Measurements from ENCODE around the gene BCKDHB. TPM values are rescaled to one million over a fixed set of nuclear protein-coding genes. Genes with fewer than 3 reads are reported as not detected.

Gene BCKDHB
- polyA plus RNA-seq, 1 donor (not counting 4 experiments of a cell fraction or from before 2014, with no cell fraction given): 20.9 TPM

- dilution Hi-C loops (cut with MboI; ENCODE audit: extremely low pct_ligation_motif_present, low sequenced_read_pairs): no loop called here
- no peak overlapping the region for H2AFZ ChIP-seq (ENCODE audit: control insufficient read depth, low read length)
- H3K27me3 ChIP-seq (ENCODE audit: control insufficient read depth, extremely low read depth, insufficient read depth, low read length): no peaks in the 10 kb centered on the region
- DNase-seq (ENCODE audit: low read depth, low spot score) (no peak), FAIRE-seq (no peak)
- H3K4me3 ChIP-seq (ENCODE audit: control insufficient read depth in 2 of 3, extremely low read depth in 1 of 3, insufficient read depth in 2 of 3, low read depth in 1 of 3, low read length in 3 of 3): no peak overlapping the region
- no peaks in the 10 kb centered on the region for H3K9me3 ChIP-seq (ENCODE audit: control insufficient read depth, low read depth, low read length)
- H3K27ac ChIP-seq (ENCODE audit: control insufficient read depth, insufficient read depth, low read length): no peak overlapping the region
- H3K36me3 ChIP-seq (ENCODE audit: control insufficient read depth in 2 of 2, extremely low read depth in 1 of 2, insufficient read depth in 2 of 2, low read length in 2 of 2): no peaks in the 10 kb centered on the region
- H4K20me1 ChIP-seq (ENCODE audit: control insufficient read depth, extremely low read depth, insufficient read depth, low read length): no peaks in the 10 kb centered on the region
- H3K9me1 ChIP-seq (ENCODE audit: control insufficient read depth, extremely low read depth, insufficient read depth, low read length): no peaks in the 10 kb centered on the region
- no peaks in the 10 kb centered on the region for H3K79me2 ChIP-seq (ENCODE audit: control insufficient read depth, insufficient read depth, low read length)
- H3K4me1 ChIP-seq (ENCODE audit: control insufficient read depth, extremely low read depth, insufficient read depth, low read length): no peaks in the 10 kb centered on the region
- no peak overlapping the region for H3K4me2 ChIP-seq (ENCODE audit: control insufficient read depth, extremely low read depth, insufficient read depth, low read depth, low read length)
- no peak overlapping the region for H3K9ac ChIP-seq (ENCODE audit: control insufficient read depth, extremely low read depth, insufficient read depth, low read length)
- TF ChIP-seq, protein P1, sequence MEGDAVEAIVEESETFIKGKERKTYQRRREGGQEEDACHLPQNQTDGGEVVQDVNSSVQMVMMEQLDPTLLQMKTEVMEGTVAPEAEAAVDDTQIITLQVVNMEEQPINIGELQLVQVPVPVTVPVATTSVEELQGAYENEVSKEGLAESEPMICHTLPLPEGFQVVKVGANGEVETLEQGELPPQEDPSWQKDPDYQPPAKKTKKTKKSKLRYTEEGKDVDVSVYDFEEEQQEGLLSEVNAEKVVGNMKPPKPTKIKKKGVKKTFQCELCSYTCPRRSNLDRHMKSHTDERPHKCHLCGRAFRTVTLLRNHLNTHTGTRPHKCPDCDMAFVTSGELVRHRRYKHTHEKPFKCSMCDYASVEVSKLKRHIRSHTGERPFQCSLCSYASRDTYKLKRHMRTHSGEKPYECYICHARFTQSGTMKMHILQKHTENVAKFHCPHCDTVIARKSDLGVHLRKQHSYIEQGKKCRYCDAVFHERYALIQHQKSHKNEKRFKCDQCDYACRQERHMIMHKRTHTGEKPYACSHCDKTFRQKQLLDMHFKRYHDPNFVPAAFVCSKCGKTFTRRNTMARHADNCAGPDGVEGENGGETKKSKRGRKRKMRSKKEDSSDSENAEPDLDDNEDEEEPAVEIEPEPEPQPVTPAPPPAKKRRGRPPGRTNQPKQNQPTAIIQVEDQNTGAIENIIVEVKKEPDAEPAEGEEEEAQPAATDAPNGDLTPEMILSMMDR (optimal IDR thresholded peaks at IDR 0.05 in 1 of 3, IDR thresholded peaks at IDR 0.05 in 1 of 3, conservative IDR thresholded peaks at IDR 0.05 in 1 of 3; ENCODE audit: extremely low read depth in 1 of 3, insufficient read depth in 2 of 3, low read length in 3 of 3): no peak
- no peak for TF ChIP-seq EZH2 (IDR thresholded peaks at IDR 0.05; ENCODE audit: low read length)
These were observed 222.2 kb downstream of the BCKDHB start for GRCh38 chr6:80328652-80329051.

DNA sequence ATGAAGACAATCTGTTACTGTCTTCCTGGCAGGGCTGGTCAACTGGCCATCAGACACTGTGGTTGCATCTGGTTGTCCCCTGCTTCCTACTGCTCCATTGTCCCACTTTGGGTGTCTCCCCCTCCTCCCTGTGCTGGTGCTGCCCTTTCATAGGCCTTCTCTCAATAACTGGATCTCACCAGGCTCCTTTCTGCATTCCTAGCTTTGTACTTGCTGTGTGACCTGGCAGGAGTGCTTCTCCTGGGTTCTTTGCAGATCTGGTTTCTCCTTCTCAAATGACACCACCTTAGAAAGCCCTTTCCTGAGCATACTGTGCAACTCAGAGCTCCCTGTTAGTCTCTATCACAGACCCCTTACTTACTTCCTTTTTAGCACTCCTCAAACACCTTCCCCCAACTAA lies 223.0 kb downstream of the BCKDHB start:
- Histone ChIP-seq H3K36me3 (ENCODE audit: control insufficient read depth in 2 of 2, extremely low read depth in 1 of 2, insufficient read depth in 2 of 2, low read length in 2 of 2) (no peaks in the 10 kb centered on the region), H3K9me1 (ENCODE audit: control insufficient read depth, extremely low read depth, insufficient read depth, low read length) (no peaks in the 10 kb centered on the region), H3K4me3 (ENCODE audit: control insufficient read depth in 2 of 3, extremely low read depth in 1 of 3, insufficient read depth in 2 of 3, low read depth in 1 of 3, low read length in 3 of 3) (no peak overlapping the region), H3K27ac (ENCODE audit: control insufficient read depth, insufficient read depth, low read length) (no peak overlapping the region), H3K9ac (ENCODE audit: control insufficient read depth, extremely low read depth, insufficient read depth, low read length) (no peak overlapping the region), H3K4me1 (ENCODE audit: control insufficient read depth, extremely low read depth, insufficient read depth, low read length) (no peaks in the 10 kb centered on the region), H3K4me2 (ENCODE audit: control insufficient read depth, extremely low read depth, insufficient read depth, low read depth, low read length) (no peak overlapping the region), H3K27me3 (ENCODE audit: control insufficient read depth, extremely low read depth, insufficient read depth, low read length) (no peaks in the 10 kb centered on the region), H3K9me3 (ENCODE audit: control insufficient read depth, low read depth, low read length) (no peaks in the 10 kb centered on the region), H4K20me1 (ENCODE audit: control insufficient read depth, extremely low read depth, insufficient read depth, low read length) (no peaks in the 10 kb centered on the region), H3K79me2 (ENCODE audit: control insufficient read depth, insufficient read depth, low read length) (no peaks in the 10 kb centered on the region), H2AFZ (ENCODE audit: control insufficient read depth, low read length) (no peak overlapping the region)
- TF ChIP-seq EZH2 (IDR thresholded peaks at IDR 0.05; ENCODE audit: low read length): no peak
- TF ChIP-seq, protein P1 (optimal IDR thresholded peaks at IDR 0.05 in 1 of 3, IDR thresholded peaks at IDR 0.05 in 1 of 3, conservative IDR thresholded peaks at IDR 0.05 in 1 of 3; ENCODE audit: extremely low read depth in 1 of 3, insufficient read depth in 2 of 3, low read length in 3 of 3): no peak
- FAIRE-seq (no peak), DNase-seq (ENCODE audit: low read depth, low spot score) (no peak)
- dilution Hi-C loops (cut with MboI; ENCODE audit: extremely low pct_ligation_motif_present, low sequenced_read_pairs): no loop called here
